Measurements from ENCODE around the gene GRK1. TPM values are rescaled to one million over a fixed set of nuclear protein-coding genes. Genes with fewer than 3 reads are reported as not detected.
"Not testable (repeated sequence)": the region's sequence is repeated elsewhere in the genome, so short reads cannot be mapped to it uniquely, and the experiment has no call there.

Gene GRK1
- polyA plus RNA-seq, 2 donors, result not detected

DNA sequence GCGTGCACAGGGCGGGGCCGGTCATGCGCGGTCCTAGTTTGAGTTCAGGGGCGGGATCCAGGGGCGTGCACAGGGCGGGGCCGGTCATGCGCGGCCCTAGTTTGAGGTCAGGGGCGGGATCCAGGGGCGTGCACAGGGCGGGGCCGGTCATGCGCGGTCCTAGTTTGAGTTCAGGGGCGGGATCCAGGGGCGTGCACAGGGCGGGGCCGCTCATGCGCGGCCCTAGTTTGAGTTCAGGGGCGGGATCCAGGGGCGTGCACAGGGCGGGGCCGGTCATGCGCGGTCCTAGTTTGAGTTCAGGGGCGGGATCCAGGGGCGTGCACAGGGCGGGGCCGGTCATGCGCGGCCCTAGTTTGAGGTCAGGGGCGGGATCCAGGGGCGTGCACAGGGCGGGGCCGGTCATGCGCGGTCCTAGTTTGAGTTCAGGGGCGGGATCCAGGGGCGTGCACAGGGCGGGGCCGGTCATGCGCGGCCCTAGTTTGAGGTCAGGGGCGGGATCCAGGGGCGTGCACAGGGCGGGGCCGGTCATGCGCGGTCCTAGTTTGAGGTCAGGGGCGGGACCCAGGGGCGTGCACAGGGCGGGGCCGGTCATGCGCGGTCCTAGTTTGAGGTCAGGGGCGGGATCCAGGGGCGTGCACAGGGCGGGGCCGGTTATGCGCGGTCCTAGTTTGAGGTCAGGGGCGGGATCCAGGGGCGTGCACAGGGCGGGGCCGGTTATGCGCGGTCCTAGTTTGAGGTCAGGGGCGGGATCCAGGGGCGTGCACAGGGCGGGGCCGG is 58.5 kb downstream of the GRK1 start:
- not testable (repeated sequence) for H3K27me3 ChIP-seq (ENCODE audit: control insufficient read depth in 1 of 2, insufficient read depth in 2 of 2, low read length in 2 of 2); H3K4me3 ChIP-seq (ENCODE audit: low read depth in 1 of 2, low read length in 2 of 2); H3K9me3 ChIP-seq (ENCODE audit: control insufficient read depth in 2 of 2, insufficient read depth in 1 of 2, low read depth in 1 of 2, low read length in 1 of 2); H3K4me1 ChIP-seq (ENCODE audit: control insufficient read depth in 2 of 2, insufficient read depth in 2 of 2, low read length in 1 of 2); H3K27ac ChIP-seq (ENCODE audit: low read depth in 2 of 2, low read length in 1 of 2); H3K36me3 ChIP-seq (ENCODE audit: control insufficient read depth in 2 of 2, insufficient read depth in 2 of 2, low read length in 1 of 2)
- WGBS, 2 donors, result 7% methylated on average over 48 of the region's 75 CpGs; no CpG with 5 or more reads in 1 of the 2 donors

DNA sequence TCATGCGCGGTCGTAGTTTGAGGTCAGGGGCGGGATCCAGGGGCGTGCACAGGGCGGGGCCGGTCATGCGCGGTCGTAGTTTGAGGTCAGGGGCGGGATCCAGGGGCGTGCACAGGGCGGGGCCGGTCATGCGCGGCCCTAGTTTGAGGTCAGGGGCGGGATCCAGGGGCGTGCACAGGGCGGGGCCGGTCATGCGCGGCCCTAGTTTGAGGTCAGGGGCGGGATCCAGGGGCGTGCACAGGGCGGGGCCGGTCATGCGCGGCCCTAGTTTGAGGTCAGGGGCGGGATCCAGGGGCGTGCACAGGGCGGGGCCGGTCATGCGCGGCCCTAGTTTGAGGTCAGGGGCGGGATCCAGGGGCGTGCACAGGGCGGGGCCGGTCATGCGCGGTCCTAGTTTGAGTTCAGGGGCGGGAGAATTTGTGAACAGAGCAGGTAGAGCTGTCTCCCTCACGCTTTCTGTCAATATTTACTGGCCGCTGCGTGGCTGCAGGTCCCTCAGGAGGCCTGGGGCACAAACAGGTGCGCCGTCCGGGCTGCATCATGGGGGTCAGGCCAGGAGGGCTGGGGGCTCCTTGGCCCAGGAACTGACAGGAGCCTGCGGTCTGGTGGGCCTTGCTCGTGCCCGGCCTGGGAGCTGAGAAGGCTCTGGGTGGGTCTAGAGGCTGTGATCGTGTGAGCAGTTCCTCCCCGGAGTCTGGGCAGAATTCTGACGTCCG is 59.2 kb downstream of the GRK1 start:
- H3K9me3 ChIP-seq (ENCODE audit: control insufficient read depth in 2 of 2, insufficient read depth in 1 of 2, low read depth in 1 of 2, low read length in 1 of 2); H3K27me3 ChIP-seq (ENCODE audit: control insufficient read depth in 1 of 2, insufficient read depth in 2 of 2, low read length in 2 of 2); H3K4me1 ChIP-seq (ENCODE audit: control insufficient read depth in 2 of 2, insufficient read depth in 2 of 2, low read length in 1 of 2); H3K4me3 ChIP-seq (ENCODE audit: low read depth in 1 of 2, low read length in 2 of 2); H3K36me3 ChIP-seq (ENCODE audit: control insufficient read depth in 2 of 2, insufficient read depth in 2 of 2, low read length in 1 of 2): not testable (repeated sequence)
- peak overlapping the region in 1 of 2 donors; percentile 19 for H3K27ac ChIP-seq (ENCODE audit: low read depth in 2 of 2, low read length in 1 of 2)
- WGBS, 2 donors, result 32 to 46% methylated on average over 18 to 37 of the region's 54 CpGs

DNA sequence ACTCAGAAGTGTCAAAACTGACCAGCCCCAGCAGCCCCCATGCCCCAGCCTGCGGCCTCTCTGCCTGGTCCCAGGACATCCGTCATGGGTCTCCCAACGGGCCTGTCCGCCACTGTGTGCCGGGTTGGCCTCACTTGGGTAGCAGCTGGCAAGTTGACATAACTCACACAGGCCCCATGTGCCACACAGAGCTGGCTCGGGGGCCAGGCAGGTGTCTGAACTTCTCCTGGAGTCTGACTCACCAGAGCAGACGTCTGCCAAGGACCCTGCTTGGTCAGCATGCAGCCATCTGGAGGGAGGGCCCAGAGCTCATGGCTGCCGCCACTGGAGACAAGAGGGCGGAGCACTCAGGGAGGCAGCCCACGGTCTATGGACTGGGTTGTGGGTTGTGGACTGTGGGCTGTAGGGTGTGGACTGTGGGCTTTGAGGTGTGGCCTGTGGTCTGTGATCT is 60.0 kb downstream of the GRK1 start:
- Histone ChIP-seq H3K27ac (ENCODE audit: low read depth in 2 of 2, low read length in 1 of 2) (no peak overlapping the region), H3K9me3 (ENCODE audit: control insufficient read depth in 2 of 2, insufficient read depth in 1 of 2, low read depth in 1 of 2, low read length in 1 of 2) (peaks cover 0 to 8% of the 10 kb centered on the region in 2 donors), H3K4me1 (ENCODE audit: control insufficient read depth in 2 of 2, insufficient read depth in 2 of 2, low read length in 1 of 2) (peaks cover 0 to 2% of the 10 kb centered on the region in 2 donors), H3K4me3 (ENCODE audit: low read depth in 1 of 2, low read length in 2 of 2) (no peak overlapping the region), H3K36me3 (ENCODE audit: control insufficient read depth in 2 of 2, insufficient read depth in 2 of 2, low read length in 1 of 2) (no peaks in the 10 kb centered on the region), H3K27me3 (ENCODE audit: control insufficient read depth in 1 of 2, insufficient read depth in 2 of 2, low read length in 2 of 2) (no peaks in the 10 kb centered on the region)
- 73 to 84% methylated on average over 10 of the region's 10 CpGs for WGBS, 2 donors

DNA sequence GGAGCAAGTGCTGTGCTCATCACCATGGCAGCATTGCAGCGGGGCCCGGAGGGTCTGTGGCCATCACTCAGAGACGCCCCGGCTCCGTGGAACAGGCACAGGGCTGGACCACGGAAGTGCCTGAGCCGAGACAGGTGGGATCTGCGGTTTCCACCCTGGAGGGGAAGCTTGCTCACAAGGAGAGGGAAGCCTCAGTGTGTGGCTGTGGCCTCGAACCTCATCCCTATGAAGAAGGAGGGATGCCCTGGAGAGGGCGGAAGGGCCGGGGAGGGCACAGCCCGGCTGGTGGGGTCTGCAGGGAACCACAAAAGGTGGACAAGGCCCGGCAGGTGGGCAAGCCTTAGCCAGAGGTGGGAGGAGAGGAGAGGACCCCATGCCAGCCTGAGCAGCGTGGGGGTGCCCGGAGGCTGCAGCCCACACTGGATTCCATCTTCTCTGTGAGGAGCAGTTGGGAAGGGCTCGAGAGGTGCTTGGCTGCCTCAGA is 61.6 kb downstream of the GRK1 start:
- H3K36me3 ChIP-seq (ENCODE audit: control insufficient read depth in 2 of 2, insufficient read depth in 2 of 2, low read length in 1 of 2), result no peaks in the 10 kb centered on the region
- peaks cover 0 to 11% of the 10 kb centered on the region in 2 donors for H3K9me3 ChIP-seq (ENCODE audit: control insufficient read depth in 2 of 2, insufficient read depth in 1 of 2, low read depth in 1 of 2, low read length in 1 of 2)
- WGBS, 2 donors, result 89 to 91% methylated on average over 16 of the region's 16 CpGs
- H3K27me3 ChIP-seq (ENCODE audit: control insufficient read depth in 1 of 2, insufficient read depth in 2 of 2, low read length in 2 of 2), result no peaks in the 10 kb centered on the region
- peaks cover 0 to 2% of the 10 kb centered on the region in 2 donors for H3K4me1 ChIP-seq (ENCODE audit: control insufficient read depth in 2 of 2, insufficient read depth in 2 of 2, low read length in 1 of 2)
- H3K4me3 ChIP-seq (ENCODE audit: low read depth in 1 of 2, low read length in 2 of 2), result no peak overlapping the region
- no peak overlapping the region for H3K27ac ChIP-seq (ENCODE audit: low read depth in 2 of 2, low read length in 1 of 2)

DNA sequence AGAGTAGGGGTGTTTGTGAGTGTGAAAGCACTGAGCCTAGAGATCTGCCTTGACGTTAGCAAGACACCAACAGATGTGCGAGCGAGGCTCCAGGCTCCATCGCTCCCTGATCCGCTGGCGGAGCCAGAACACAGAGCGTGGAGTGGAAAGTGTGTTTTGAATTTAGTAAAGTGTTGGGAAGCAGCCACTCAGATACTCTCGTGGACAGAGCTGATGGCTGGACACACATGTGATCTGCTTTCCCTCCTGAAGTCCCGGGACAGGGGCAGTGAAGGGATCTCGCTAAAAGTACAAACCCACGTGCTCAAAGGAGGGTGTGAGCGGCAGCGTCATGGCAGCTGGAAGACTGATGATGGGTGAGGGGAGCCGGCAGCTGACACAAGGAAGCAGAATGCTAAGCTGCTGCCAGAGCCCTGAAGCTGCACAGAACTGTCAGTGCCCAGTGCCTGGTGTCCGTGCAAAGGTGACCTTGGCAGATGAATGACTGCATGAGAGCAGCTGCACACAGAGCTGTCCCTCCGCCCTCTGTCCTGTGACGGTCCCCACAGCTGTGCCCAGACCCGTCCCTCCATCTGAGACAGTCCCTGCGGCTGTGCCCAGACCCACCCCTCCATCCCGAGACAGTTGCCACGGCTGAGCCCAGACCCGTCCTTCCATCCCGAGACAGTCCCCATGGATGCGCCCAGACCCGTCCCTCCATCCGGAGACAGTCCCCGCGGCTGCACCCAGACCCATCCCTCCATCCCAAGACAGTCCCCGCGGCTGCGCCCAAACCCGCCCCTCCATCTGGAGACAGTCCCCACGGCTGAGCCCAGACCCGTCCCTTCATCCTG is 62.4 kb downstream of the GRK1 start:
- Histone ChIP-seq H3K4me1 (ENCODE audit: control insufficient read depth in 2 of 2, insufficient read depth in 2 of 2, low read length in 1 of 2) (peaks cover 0 to 2% of the 10 kb centered on the region in 2 donors), H3K36me3 (ENCODE audit: control insufficient read depth in 2 of 2, insufficient read depth in 2 of 2, low read length in 1 of 2) (no peaks in the 10 kb centered on the region), H3K27ac (ENCODE audit: low read depth in 2 of 2, low read length in 1 of 2) (no peak overlapping the region), H3K9me3 (ENCODE audit: control insufficient read depth in 2 of 2, insufficient read depth in 1 of 2, low read depth in 1 of 2, low read length in 1 of 2) (peaks cover 0 to 14% of the 10 kb centered on the region in 2 donors), H3K4me3 (ENCODE audit: low read depth in 1 of 2, low read length in 2 of 2) (no peak overlapping the region), H3K27me3 (ENCODE audit: control insufficient read depth in 1 of 2, insufficient read depth in 2 of 2, low read length in 2 of 2) (no peaks in the 10 kb centered on the region)
- 43 to 44% methylated on average over 33 to 34 of the region's 34 CpGs for WGBS, 2 donors

DNA sequence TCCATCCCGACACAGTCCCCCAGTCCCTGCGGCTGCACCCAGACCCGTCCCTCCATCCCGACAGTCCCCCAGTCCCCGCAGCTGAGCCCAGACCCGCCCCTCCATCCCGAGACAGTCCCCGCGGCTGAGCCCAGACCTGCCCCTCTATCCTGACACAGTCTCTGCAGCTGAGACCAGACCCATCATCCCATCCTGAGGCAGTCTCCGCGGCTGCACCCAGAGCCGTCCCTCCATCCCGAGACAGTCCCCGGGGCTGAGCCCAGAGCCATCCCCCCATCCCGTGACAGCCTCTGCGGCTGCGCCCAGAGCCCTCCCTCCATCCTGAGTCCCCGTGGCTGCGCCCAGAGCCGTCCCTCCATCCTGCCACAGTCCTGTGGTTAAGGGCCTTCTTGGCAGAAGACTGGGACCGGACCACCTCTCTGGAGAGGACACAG is 63.3 kb downstream of the GRK1 start:
- Histone ChIP-seq H3K36me3 (ENCODE audit: control insufficient read depth in 2 of 2, insufficient read depth in 2 of 2, low read length in 1 of 2) (no peaks in the 10 kb centered on the region), H3K9me3 (ENCODE audit: control insufficient read depth in 2 of 2, insufficient read depth in 1 of 2, low read depth in 1 of 2, low read length in 1 of 2) (peaks cover 0 to 14% of the 10 kb centered on the region in 2 donors), H3K4me1 (ENCODE audit: control insufficient read depth in 2 of 2, insufficient read depth in 2 of 2, low read length in 1 of 2) (peaks cover 0 to 2% of the 10 kb centered on the region in 2 donors), H3K4me3 (ENCODE audit: low read depth in 1 of 2, low read length in 2 of 2) (no peak overlapping the region), H3K27me3 (ENCODE audit: control insufficient read depth in 1 of 2, insufficient read depth in 2 of 2, low read length in 2 of 2) (no peaks in the 10 kb centered on the region), H3K27ac (ENCODE audit: low read depth in 2 of 2, low read length in 1 of 2) (no peak overlapping the region)
- 45 to 67% methylated on average over 21 of the region's 21 CpGs for WGBS, 2 donors

DNA sequence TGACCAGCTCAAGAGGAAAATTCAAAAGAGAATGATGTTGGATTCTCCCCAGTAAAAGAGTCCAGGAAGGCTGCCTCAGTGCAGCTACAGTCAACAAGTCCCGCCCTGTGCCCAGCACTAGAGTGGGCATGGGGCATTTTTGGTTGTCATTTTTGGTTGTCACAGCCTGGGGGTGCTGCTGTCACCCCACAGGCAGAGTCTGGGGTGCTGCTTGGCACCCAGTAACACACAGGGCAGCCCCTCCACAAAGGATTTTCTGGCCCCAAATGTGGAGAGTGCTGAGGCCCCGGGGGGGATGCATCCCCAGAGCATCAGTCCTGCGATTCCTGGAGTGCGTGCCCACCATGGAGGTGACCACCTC is 63.8 kb downstream of the GRK1 start:
- H3K36me3 ChIP-seq (ENCODE audit: control insufficient read depth in 2 of 2, insufficient read depth in 2 of 2, low read length in 1 of 2), result no peaks in the 10 kb centered on the region
- H3K27me3 ChIP-seq (ENCODE audit: control insufficient read depth in 1 of 2, insufficient read depth in 2 of 2, low read length in 2 of 2), result no peaks in the 10 kb centered on the region
- H3K27ac ChIP-seq (ENCODE audit: low read depth in 2 of 2, low read length in 1 of 2), result no peak overlapping the region
- no peak overlapping the region for H3K4me3 ChIP-seq (ENCODE audit: low read depth in 1 of 2, low read length in 2 of 2)
- peaks cover 0 to 2% of the 10 kb centered on the region in 2 donors for H3K4me1 ChIP-seq (ENCODE audit: control insufficient read depth in 2 of 2, insufficient read depth in 2 of 2, low read length in 1 of 2)
- H3K9me3 ChIP-seq (ENCODE audit: control insufficient read depth in 2 of 2, insufficient read depth in 1 of 2, low read depth in 1 of 2, low read length in 1 of 2), result peaks cover 0 to 14% of the 10 kb centered on the region in 2 donors
- 88 to 91% methylated on average over 4 of the region's 4 CpGs for WGBS, 2 donors

DNA sequence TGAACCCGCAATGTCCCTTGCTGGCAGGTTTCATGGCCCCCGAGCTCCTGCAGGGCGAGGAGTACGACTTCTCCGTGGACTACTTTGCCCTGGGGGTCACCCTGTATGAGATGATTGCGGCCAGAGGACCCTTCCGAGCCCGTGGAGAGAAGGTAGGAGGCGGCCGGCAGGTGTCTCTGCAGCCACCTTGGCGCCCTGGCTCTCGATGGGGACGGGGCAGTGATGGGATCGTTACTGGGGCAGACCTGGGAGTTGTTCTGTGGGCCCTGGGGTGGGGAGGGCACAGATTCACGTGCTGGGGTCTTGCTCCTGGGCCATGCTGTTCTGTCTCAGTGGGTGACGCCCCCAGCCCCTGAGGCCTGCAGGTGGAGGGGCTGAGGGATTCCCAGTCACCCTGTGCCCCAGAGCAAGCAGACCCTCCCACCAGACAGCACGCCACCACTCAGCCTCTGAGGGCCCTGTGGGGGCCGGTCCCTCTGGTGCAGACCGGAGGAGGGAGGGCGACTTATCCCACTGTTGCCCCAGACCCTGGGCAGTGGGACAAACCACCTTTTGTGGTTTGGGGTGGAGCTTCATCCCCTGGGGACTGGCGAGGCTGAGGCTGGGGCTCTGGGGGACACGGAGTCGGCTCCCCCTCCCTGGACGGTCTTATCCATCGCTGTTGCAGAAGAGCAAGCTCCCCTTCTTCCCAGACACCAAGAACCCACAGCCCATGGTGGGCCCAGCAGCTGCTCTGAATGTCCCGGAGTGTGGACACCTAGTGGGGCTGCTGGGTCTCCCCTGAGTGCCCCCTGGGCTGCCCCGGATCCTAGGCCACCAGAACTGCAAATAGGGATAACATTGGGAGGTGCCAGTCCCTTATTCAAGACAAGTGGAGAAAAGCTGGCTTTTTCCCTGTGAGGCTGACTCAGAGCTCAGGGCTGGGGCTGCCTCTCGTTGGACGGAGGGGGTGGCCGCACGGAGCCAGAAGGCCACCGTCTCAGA is 64.5 kb downstream of the GRK1 start:
- H3K4me3 ChIP-seq (ENCODE audit: low read depth in 1 of 2, low read length in 2 of 2), result no peak overlapping the region
- 80 to 83% methylated on average over 31 to 32 of the region's 32 CpGs for WGBS, 2 donors
- H3K27ac ChIP-seq (ENCODE audit: low read depth in 2 of 2, low read length in 1 of 2), result no peak overlapping the region

More for the DNA sequence above, 64.5 kb downstream of the GRK1 start:
- Histone ChIP-seq H3K36me3 (ENCODE audit: control insufficient read depth in 2 of 2, insufficient read depth in 2 of 2, low read length in 1 of 2) (no peaks in the 10 kb centered on the region), H3K9me3 (ENCODE audit: control insufficient read depth in 2 of 2, insufficient read depth in 1 of 2, low read depth in 1 of 2, low read length in 1 of 2) (peaks cover 0 to 13% of the 10 kb centered on the region in 2 donors), H3K27me3 (ENCODE audit: control insufficient read depth in 1 of 2, insufficient read depth in 2 of 2, low read length in 2 of 2) (no peaks in the 10 kb centered on the region), H3K4me1 (ENCODE audit: control insufficient read depth in 2 of 2, insufficient read depth in 2 of 2, low read length in 1 of 2) (peaks cover 0 to under 1% of the 10 kb centered on the region in 2 donors)
